Smooth muscle cell (in vitro differentiated cells): ENCODE measurements around the gene C5orf22. TPM values are rescaled to one million over a fixed set of nuclear protein-coding genes. Genes with fewer than 3 reads are reported as not detected.

Source experiments
- DNase-seq: peaks from one replicate; lab custom pipeline; 2025; ENCODE audit not compliant: unreplicated experiment; lab: John Stamatoyannopoulos, UW
- H2AFZ ChIP-seq: fragments of 200-600 bp; sonication (generic); 2 replicates; pipeline ENCODE4 v1.6.0; 2016; ENCODE audit warnings: antibody characterized with exemption, low read depth, mild to moderate bottlenecking
- H3F3A ChIP-seq: fragments of 200-600 bp; sonication (generic); 2 replicates; pipeline ENCODE4 v1.6.0; 2017; ENCODE audit warnings: antibody characterized with exemption, low read depth
- H3K27ac ChIP-seq: fragments of 200-600 bp; sonication (generic); 2 replicates; pipeline ENCODE4 v1.5.1; 2016; ENCODE audit warnings: low read depth, mild to moderate bottlenecking
- H3K27me3 ChIP-seq: fragments of 200-600 bp; sonication (generic); 2 replicates; pipeline ENCODE4 v1.6.1; 2016; ENCODE audit warnings: low read depth, mild to moderate bottlenecking
- H3K36me3 ChIP-seq: fragments of 200-600 bp; sonication (generic); 2 replicates; pipeline ENCODE4 v1.5.1; 2016; ENCODE audit warnings: low read depth
- H3K4me1 ChIP-seq: fragments of 200-600 bp; sonication (generic); 2 replicates; pipeline ENCODE4 v1.5.1; 2016; ENCODE audit warnings: low read depth
- H3K4me2 ChIP-seq: fragments of 200-600 bp; sonication (generic); 2 replicates; pipeline ENCODE4 v1.6.0; 2016; ENCODE audit warnings: mild to moderate bottlenecking
- H3K4me3 ChIP-seq: fragments of 200-600 bp; sonication (generic); 2 replicates; pipeline ENCODE4 v1.5.1; 2016; ENCODE audit warnings: mild to moderate bottlenecking
- H3K79me2 ChIP-seq: fragments of 200-600 bp; sonication (generic); 2 replicates; pipeline ENCODE4 v1.6.0; 2016; ENCODE audit warnings: low read depth, mild to moderate bottlenecking
- H3K9ac ChIP-seq: fragments of 200-600 bp; sonication (generic); 2 replicates; pipeline ENCODE4 v1.6.0; 2016; ENCODE audit warnings: low read depth
- H3K9me3 ChIP-seq: fragments of 200-600 bp; sonication (generic); replicated peaks from 2 replicates; pipeline ENCODE4 v1.5.1; 2016; ENCODE audit warnings: low read depth
- H4K20me1 ChIP-seq: fragments of 200-600 bp; sonication (generic); 2 replicates; pipeline ENCODE4 v1.6.0; 2016; ENCODE audit warnings: low read depth
- CTCF ChIP-seq: fragments of 200-600 bp; sonication (generic); IDR thresholded peaks from 2 replicates; pipeline ENCODE4 v1.5.1; 2017; ENCODE audit warnings: borderline replicate concordance, mild to moderate bottlenecking, antibody characterized with exemption; ENCODE audit not compliant: insufficient read depth, poor library complexity, severe bottlenecking
- WGBS: methylation state at CpG from one replicate; pipeline ENCODE4 v1.1.7; 2016; ENCODE audit warnings: low lambda C conversion rate; 5-methylcytosine and 5-hydroxymethylcytosine counted together
- polyA plus RNA-seq: library from polyadenylated mRNA; unstranded; fragments of >200 nt; fragmentation: Nextera tagmentation; extraction: Ambion mirVana; gene quantifications from 2 replicates; pipeline ENCODE4 v1.2.1, GENCODE V29; 2016
- total RNA-seq: library from RNA; depleted of rRNA; stranded (reverse); fragments of >200 nt; gene quantifications from 2 replicates; pipeline ENCODE4 v1.2.3, GENCODE V29; 2014

The C5orf22 gene
- total and polyA plus RNA-seq, 2 experiments from 2014 or later = 17.6 to 20.5 TPM

GRCh38 chr5:31587546-31587945, 55.4 kb downstream of the C5orf22 start:
- H3K4me2 ChIP-seq = no peak overlapping the region
- no peak overlapping the region for H3K9ac ChIP-seq
- DNase-seq = no peak
- no peak overlapping the region for H2AFZ ChIP-seq
- H3K4me1 ChIP-seq = no peaks in the 10 kb centered on the region
- H3K4me3 ChIP-seq = no peak overlapping the region
- no peak for TF ChIP-seq CTCF
- H3K79me2 ChIP-seq = no peaks in the 10 kb centered on the region
- H3F3A ChIP-seq = no peaks in the 10 kb centered on the region
- H3K36me3 ChIP-seq = no peaks in the 10 kb centered on the region
- H3K27me3 ChIP-seq = no peaks in the 10 kb centered on the region
- 96% methylated on average over 5 of the region's 5 CpGs for WGBS
- no peak overlapping the region for H3K27ac ChIP-seq
- no peaks in the 10 kb centered on the region for H4K20me1 ChIP-seq
- no peaks in the 10 kb centered on the region for H3K9me3 ChIP-seq

DNA sequence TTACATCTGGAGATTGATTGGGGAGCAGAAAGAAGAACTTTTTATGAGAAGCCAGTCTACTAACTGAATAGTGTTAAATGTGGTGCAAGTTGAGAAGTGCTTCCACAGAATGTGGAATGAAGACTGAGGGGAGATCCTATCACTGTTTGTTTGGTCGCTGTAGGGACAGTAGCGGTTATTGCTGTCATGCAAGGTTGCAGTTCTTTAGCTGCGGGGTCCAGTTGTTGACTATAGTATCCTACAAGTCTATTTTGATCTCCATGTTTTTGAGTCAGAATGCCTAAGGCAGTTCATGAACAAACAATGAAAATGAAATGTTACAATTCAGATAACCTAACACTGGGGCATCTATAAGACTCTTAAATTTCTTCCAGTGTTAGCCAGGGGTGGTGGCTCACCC, 61.6 kb downstream of the C5orf22 start:
- H3K4me2 ChIP-seq = no peak overlapping the region
- H3K4me1 ChIP-seq = no peaks in the 10 kb centered on the region
- H3K36me3 ChIP-seq = no peaks in the 10 kb centered on the region
- H4K20me1 ChIP-seq = no peaks in the 10 kb centered on the region
- no peak overlapping the region for H3K9ac ChIP-seq
- no peaks in the 10 kb centered on the region for H3K79me2 ChIP-seq
- no peak for TF ChIP-seq CTCF
- no peaks in the 10 kb centered on the region for H3K27me3 ChIP-seq
- no peaks in the 10 kb centered on the region for H3F3A ChIP-seq
- no peak for DNase-seq
- H3K4me3 ChIP-seq = no peak overlapping the region
- H3K27ac ChIP-seq = no peak overlapping the region
- no peaks in the 10 kb centered on the region for H3K9me3 ChIP-seq
- H2AFZ ChIP-seq = no peak overlapping the region
- WGBS = 69% methylated on average over 3 of the region's 3 CpGs

- Histone ChIP-seq H3K27ac (no peak overlapping the region), H3K36me3 (no peaks in the 10 kb centered on the region), H3F3A (no peaks in the 10 kb centered on the region), H2AFZ (no peak overlapping the region), H3K79me2 (no peaks in the 10 kb centered on the region), H3K4me1 (no peaks in the 10 kb centered on the region), H3K9ac (no peak overlapping the region), H3K9me3 (no peaks in the 10 kb centered on the region), H3K4me3 (no peak overlapping the region), H3K4me2 (no peak overlapping the region), H4K20me1 (no peaks in the 10 kb centered on the region), H3K27me3 (no peaks in the 10 kb centered on the region)
- no peak for TF ChIP-seq CTCF
- DNase-seq = no peak
- WGBS = 100% methylated on average over 1 of the region's 1 CpG
Measured at GRCh38 chr5:31596354-31596753, 64.3 kb downstream of the C5orf22 start.
